ENCODE results near the gene CLSTN2.

DNA sequence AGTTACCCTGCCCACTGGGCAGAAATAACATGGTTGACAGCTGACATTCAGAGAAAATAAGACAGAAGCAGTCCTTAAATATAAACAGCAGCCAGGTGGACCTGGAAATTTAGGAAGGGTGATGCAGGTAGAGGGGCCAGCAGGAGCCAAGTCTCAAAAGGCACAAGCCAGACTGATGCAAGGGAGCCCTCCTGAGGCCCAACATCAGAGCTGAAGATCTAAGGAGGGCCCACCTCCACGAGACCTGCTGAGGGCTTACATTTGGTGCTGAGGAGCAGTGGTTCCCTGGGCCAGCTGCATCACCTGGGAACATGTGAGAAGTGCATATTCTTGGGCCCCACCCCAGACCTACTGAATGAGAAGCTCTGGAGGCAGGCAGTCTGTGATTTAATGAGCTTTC lies 637.3 kb downstream of the CLSTN2 start:
- TF ChIP-seq, protein P1, sequence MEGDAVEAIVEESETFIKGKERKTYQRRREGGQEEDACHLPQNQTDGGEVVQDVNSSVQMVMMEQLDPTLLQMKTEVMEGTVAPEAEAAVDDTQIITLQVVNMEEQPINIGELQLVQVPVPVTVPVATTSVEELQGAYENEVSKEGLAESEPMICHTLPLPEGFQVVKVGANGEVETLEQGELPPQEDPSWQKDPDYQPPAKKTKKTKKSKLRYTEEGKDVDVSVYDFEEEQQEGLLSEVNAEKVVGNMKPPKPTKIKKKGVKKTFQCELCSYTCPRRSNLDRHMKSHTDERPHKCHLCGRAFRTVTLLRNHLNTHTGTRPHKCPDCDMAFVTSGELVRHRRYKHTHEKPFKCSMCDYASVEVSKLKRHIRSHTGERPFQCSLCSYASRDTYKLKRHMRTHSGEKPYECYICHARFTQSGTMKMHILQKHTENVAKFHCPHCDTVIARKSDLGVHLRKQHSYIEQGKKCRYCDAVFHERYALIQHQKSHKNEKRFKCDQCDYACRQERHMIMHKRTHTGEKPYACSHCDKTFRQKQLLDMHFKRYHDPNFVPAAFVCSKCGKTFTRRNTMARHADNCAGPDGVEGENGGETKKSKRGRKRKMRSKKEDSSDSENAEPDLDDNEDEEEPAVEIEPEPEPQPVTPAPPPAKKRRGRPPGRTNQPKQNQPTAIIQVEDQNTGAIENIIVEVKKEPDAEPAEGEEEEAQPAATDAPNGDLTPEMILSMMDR (conservative IDR thresholded peaks at IDR 0.05; ENCODE audit: low read depth, low read length), result no peak
- TF ChIP-seq EZH2 (IDR thresholded peaks at IDR 0.05; ENCODE audit: low read length, unreplicated experiment), result no peak
- no peak for TF ChIP-seq EZH2phosphoT487 (IDR thresholded peaks at IDR 0.05; ENCODE audit: borderline replicate concordance, low read length)

Data from PC-3 (cell line).